Endothelial cell of umbilical vein (primary cell): ENCODE results near the gene SCRN3. TPM values are rescaled to one million over a fixed set of nuclear protein-coding genes. Genes with fewer than 3 reads are reported as not detected.

Experiments used
- Bru-seq: library from RNA; stranded (reverse); fragments of 400-500 nt; gene quantifications from one replicate; lab custom pipeline; 2021; lab: Mats Ljungman, UMichigan
- BruChase-seq, 2 experiments: library from RNA; stranded (reverse); fragments of 400-500 nt; gene quantifications; one replicate each; lab custom pipeline; 2021; lab: Mats Ljungman, UMichigan
- BruUV-seq: library from RNA; stranded (reverse); fragments of 400-500 nt; replicated peaks from 2 replicates; lab custom pipeline; 2021; lab: Mats Ljungman, UMichigan
- CTCF ChIA-PET: fragments of 300-600, 350-600 bp; sonication (Branson Sonifier 250); formaldehyde crosslinking; loops from one replicate; lab custom pipeline; 2021; ENCODE audit warnings: antibody characterized with exemption, inconsistent platforms; lab: Charles Lee
- POLR2A ChIA-PET: fragments of 300-600, 350-600 bp; sonication (Branson Sonifier 250); formaldehyde crosslinking; loops from one replicate; lab custom pipeline; 2021; ENCODE audit warnings: antibody characterized with exemption, inconsistent platforms; lab: Charles Lee
- DNase-seq: peaks from one replicate; pipeline ENCODE4 v3.0.0-alpha.2; 2011; ENCODE audit warnings: low read depth, low spot score
- FAIRE-seq: peaks from 2 replicates; lab custom pipeline; 2011; peaks lifted over from hg19 to GRCh38; lab: Jason Lieb, UNC
- H2AFZ ChIP-seq: 2 replicates; pipeline ENCODE4 v1.6.0; 2012; ENCODE audit warnings: low read depth, low read length, control low read depth, inconsistent platforms
- H3K27ac ChIP-seq: 2 replicates; pipeline ENCODE4 v1.5.1; 2011; ENCODE audit warnings: low read depth, mild to moderate bottlenecking, control low read depth, low read length, moderate library complexity; ENCODE audit not compliant: insufficient read depth
- H3K27me3 ChIP-seq, 2 experiments: 2 replicates each; pipeline versions ENCODE4 v1.6.0 to v1.6.1; 2011; ENCODE audit warnings: low read length in 2 of 2, mixed read lengths in 1 of 2; ENCODE audit not compliant: control insufficient read depth in 2 of 2, insufficient read depth in 2 of 2
- H3K36me3 ChIP-seq, 2 experiments: 2 replicates in 1 of 2; 3 replicates in 1 of 2; pipeline ENCODE4 v1.5.1; 2011; ENCODE audit warnings: low read length in 2 of 2, mild to moderate bottlenecking in 1 of 2, moderate library complexity in 1 of 2; ENCODE audit not compliant: control insufficient read depth in 2 of 2, insufficient read depth in 2 of 2; ENCODE audit errors: extremely low read depth in 1 of 2
- H3K4me1 ChIP-seq: 3 replicates; pipeline ENCODE4 v1.5.1; 2011; ENCODE audit warnings: mild to moderate bottlenecking, low read length; ENCODE audit not compliant: control insufficient read depth, insufficient read depth; ENCODE audit errors: extremely low read depth
- H3K4me2 ChIP-seq: 2 replicates; pipeline ENCODE4 v1.6.1; 2011; ENCODE audit warnings: low read length, control low read depth, mixed read lengths; ENCODE audit not compliant: insufficient read depth
- H3K4me3 ChIP-seq, 3 experiments: fragments of 200-600 bp in 1 of 3; sonication (generic), shearing (Covaris generic) in 1 of 3; replicated peaks in 1 of 3; 2 replicates each; pipeline ENCODE4 v1.5.1; 2011 to 2016; ENCODE audit warnings: control low read depth in 3 of 3, low read length in 3 of 3, mild to moderate bottlenecking in 2 of 3, inconsistent platforms in 1 of 3, low read depth in 1 of 3, moderate library complexity in 1 of 3; ENCODE audit not compliant: insufficient read depth in 1 of 3
- H3K79me2 ChIP-seq: 2 replicates; pipeline ENCODE4 v1.6.0; 2012; ENCODE audit warnings: low read length, inconsistent platforms; ENCODE audit not compliant: control insufficient read depth, insufficient read depth
- H3K9ac ChIP-seq: replicated peaks from 2 replicates; pipeline ENCODE3; 2011; ENCODE audit warnings: low read length, control low read depth; ENCODE audit not compliant: insufficient read depth; ENCODE audit errors: extremely low read depth
- H3K9me1 ChIP-seq: replicated peaks from 3 replicates; pipeline ENCODE4 v1.6.0; 2011; ENCODE audit warnings: mild to moderate bottlenecking, low read length; ENCODE audit not compliant: control insufficient read depth, insufficient read depth; ENCODE audit errors: extremely low read depth
- H3K9me3 ChIP-seq: replicated peaks from 2 replicates; pipeline ENCODE4 v1.5.1; 2012; ENCODE audit warnings: low read length, inconsistent platforms; ENCODE audit not compliant: control insufficient read depth, insufficient read depth
- H4K20me1 ChIP-seq: replicated peaks from 2 replicates; pipeline ENCODE3; 2011; ENCODE audit warnings: mild to moderate bottlenecking, low read length; ENCODE audit not compliant: control insufficient read depth, insufficient read depth; ENCODE audit errors: extremely low read depth
- GATA2 ChIP-seq: IDR thresholded peaks from 2 replicates; pipeline ENCODE4 v1.7.0; 2011; ENCODE audit warnings: low read depth, mild to moderate bottlenecking, moderate library complexity, mixed read lengths, low read length; ENCODE audit not compliant: insufficient read length, insufficient read depth
- POLR2A ChIP-seq: IDR thresholded peaks from 2 replicates; pipeline ENCODE4 v1.6.1; 2012; ENCODE audit warnings: low read depth, mild to moderate bottlenecking, control low read depth, low read length
- POLR2AphosphoS5 ChIP-seq: IDR thresholded peaks from 2 replicates; pipeline ENCODE4 v1.6.1; 2012; ENCODE audit warnings: low read depth, mild to moderate bottlenecking, control low read depth, low read length, moderate library complexity; ENCODE audit not compliant: insufficient read depth
- dilution Hi-C: fragments of 300-500 bp; cut with MboI; formaldehyde crosslinking; loops from one replicate; pipeline ENCODE4 v1.15.0; 2019; ENCODE audit warnings: low sequenced_read_pairs; ENCODE audit not compliant: extremely low pct_ligation_motif_present
- intact Hi-C: fragments of 100-400 bp; cut with micrococcal nuclease; formaldehyde crosslinking; loops from one replicate; pipeline ENCODE4 v1.10.0; 2022
- long read RNA-seq: library from polyadenylated mRNA; stranded (forward); transcript quantifications from one replicate; pipeline ENCODE4 v2.0.0, GENCODE V29; 2021
- polyA minus RNA-seq, 3 experiments: library from RNA; depleted of rRNA, polyadenylated mRNA; stranded (reverse); fragments of >200 nt; gene quantifications; 1 replicate in 1 of 3; 2 replicates in 2 of 3; pipeline ENCODE4 v1.2.3, GENCODE V29; 2011
- polyA plus RNA-seq, 4 experiments: library from polyadenylated mRNA; depleted of rRNA in 3 of 4; stranded (reverse) in 3 of 4; unstranded in 1 of 4; fragments of >200 nt; gene quantifications; 2 replicates each; pipeline versions ENCODE4 v1.2.1 to v1.2.3, GENCODE V29; 2011 to 2012; ENCODE audit warnings: missing spikeins in 1 of 4
- total RNA-seq: library from RNA; stranded (reverse); gene quantifications from 2 replicates; pipeline ENCODE4 v1.2.3, GENCODE V29; 2021

Gene SCRN3, protein sequence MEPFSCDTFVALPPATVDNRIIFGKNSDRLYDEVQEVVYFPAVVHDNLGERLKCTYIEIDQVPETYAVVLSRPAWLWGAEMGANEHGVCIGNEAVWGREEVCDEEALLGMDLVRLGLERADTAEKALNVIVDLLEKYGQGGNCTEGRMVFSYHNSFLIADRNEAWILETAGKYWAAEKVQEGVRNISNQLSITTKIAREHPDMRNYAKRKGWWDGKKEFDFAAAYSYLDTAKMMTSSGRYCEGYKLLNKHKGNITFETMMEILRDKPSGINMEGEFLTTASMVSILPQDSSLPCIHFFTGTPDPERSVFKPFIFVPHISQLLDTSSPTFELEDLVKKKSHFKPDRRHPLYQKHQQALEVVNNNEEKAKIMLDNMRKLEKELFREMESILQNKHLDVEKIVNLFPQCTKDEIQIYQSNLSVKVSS
- total RNA-seq: 21.7 and 24.0 TPM in 2 replicates
- 6.9 and 10.7 TPM in 2 replicates for polyA plus RNA-seq
- 11.7 and 12.2 TPM in 2 replicates for polyA plus RNA-seq (2011; cell fraction: cytosol; rRNA removed)
- polyA plus RNA-seq (2011; cell fraction: nucleus; rRNA removed): 14.4 and 17.5 TPM in 2 replicates
- polyA plus RNA-seq (2012): 16.4 and 25.0 TPM in 2 replicates
- polyA minus RNA-seq: 7.9 and 14.4 TPM in 2 replicates
- polyA minus RNA-seq (2011; cell fraction: cytosol; rRNA and poly(A)+ RNA removed): 5.4 TPM
- polyA minus RNA-seq (2011; cell fraction: nucleus; rRNA and poly(A)+ RNA removed): 11.9 and 13.8 TPM in 2 replicates
- percentile 62 among the genes with signal in this experiment for Bru-seq, nascent RNA
- BruChase-seq, experiment 1, labeled RNA remaining after a 6-hour chase: percentile 63 among the genes with signal in this experiment
- percentile 63 among the genes with signal in this experiment for BruChase-seq, experiment 2, labeled RNA remaining after a 2-hour chase
- long read RNA-seq, transcript SCRN3-201 (8 exons, 3,037 nt): major isoform, 11 of 26 reads
- long read RNA-seq, partial matches to known transcripts: 0 of 26 reads
- long read RNA-seq, other reads (novel, unspliced or antisense): 13 of 26 reads

DNA sequence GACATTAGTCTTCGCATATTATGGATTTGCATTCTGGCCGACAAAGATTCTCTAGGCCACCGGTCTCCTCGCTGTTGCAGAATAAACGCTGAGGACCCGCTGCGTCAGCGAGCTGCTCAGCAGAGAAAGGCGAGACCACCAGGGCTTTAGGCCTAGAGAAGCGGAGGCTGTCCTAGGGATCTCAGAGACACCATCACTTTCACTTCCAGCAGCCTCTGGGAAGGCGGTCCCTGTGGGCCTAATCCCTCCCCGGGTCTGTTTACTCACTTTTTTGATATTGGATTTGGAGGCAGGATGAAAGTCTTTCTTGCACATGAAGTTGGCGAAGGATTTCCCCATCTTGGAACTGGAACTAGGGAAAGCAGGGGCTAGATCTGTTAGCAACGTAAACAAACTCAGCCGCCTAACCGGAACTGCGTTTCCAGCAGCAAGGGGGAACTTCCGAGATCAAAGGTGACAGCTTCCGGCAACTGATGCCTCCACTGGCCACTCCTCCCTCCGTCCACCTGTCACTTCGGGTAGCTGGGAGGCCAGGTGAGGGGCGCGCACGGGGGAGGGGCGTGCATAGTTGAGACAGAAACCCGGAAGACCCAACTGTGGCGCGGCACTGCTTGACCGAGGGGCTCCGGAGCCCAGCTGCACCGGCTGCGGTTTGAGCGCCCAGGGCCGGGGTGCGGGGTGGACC lies at the start of gene SCRN3:
Gene SCRN3 (plus strand): TSS at position 447 of the 685 bp plus-strand sequence. CDS start 2,554 bp downstream, outside the sequence.
- H3K36me3 ChIP-seq: no peaks in the 10 kb centered on the region
- H3K4me2 ChIP-seq: peak within 1 kb of the TSS; percentile 83
- ChIA-PET CTCF (interaction anchor here (1.0 to 1.7 kb wide), 4 partner anchors 9 to 299 kb away, joined by 3 to 6 read pairs (median 4); no protein-coding TSS in a partner anchor), POLR2A (no interaction called here)
- peak within 1 kb of the TSS; percentile 48 for H3K27ac ChIP-seq
- H3K4me1 ChIP-seq: peaks cover 13% of the 10 kb centered on the region
- intact Hi-C loops: loop anchor here (2.0 kb wide), 1 partner anchor 41 kb away; no protein-coding TSS in a partner anchor
- H3K4me3 ChIP-seq: peak within 1 kb of the TSS; percentile 69 to 91 (median 77)
- H3K9me1 ChIP-seq: no peaks in the 10 kb centered on the region
- H3K27me3 ChIP-seq: no peaks in the 10 kb centered on the region
- peak within 1 kb of the TSS; percentile 76 for H3K9ac ChIP-seq
- BruUV-seq: TSS peak; percentile 66
- peaks cover 17% of the 10 kb centered on the region for H3K79me2 ChIP-seq
- no peaks in the 10 kb centered on the region for H4K20me1 ChIP-seq
- H2AFZ ChIP-seq: peak within 1 kb of the TSS; percentile 86
- DNase-seq (peak; percentile 85), FAIRE-seq (peak; percentile 96)
- no peaks in the 10 kb centered on the region for H3K9me3 ChIP-seq
- peak; percentile 49 for TF ChIP-seq POLR2A
- no peak for TF ChIP-seq GATA2
- TF ChIP-seq POLR2AphosphoS5: peak; percentile 33
- dilution Hi-C loops: no loop called here
